ENCODE measurements around the gene DCXR.

- TF ChIP-seq CTCF (conservative IDR thresholded peaks at IDR 0.05; ENCODE audit: low read depth, low read length) (no peak), NFE2L2 (IDR thresholded peaks at IDR 0.05; ENCODE audit: low read depth, low read length) (no peak), POLR2A (IDR thresholded peaks at IDR 0.05; ENCODE audit: low read depth, low read length) (no peak), CEBPB (IDR thresholded peaks at IDR 0.05; ENCODE audit: low read depth, low read length) (no peak), RAD21 (IDR thresholded peaks at IDR 0.05; ENCODE audit: low read length) (no peak), CHD1 (IDR thresholded peaks at IDR 0.05; ENCODE audit: low read depth, low read length) (no peak), RCOR1 (IDR thresholded peaks at IDR 0.05; ENCODE audit: insufficient replicate concordance, low read length) (no peak), RFX5 (IDR thresholded peaks at IDR 0.05; ENCODE audit: low read depth, low read length) (no peak), SMC3 (IDR thresholded peaks at IDR 0.05; ENCODE audit: low read depth, low read length) (no peak), MXI1 (IDR thresholded peaks at IDR 0.05; ENCODE audit: borderline replicate concordance, low read depth, low read length) (no peak), BHLHE40 (IDR thresholded peaks at IDR 0.05; ENCODE audit: low read depth, low read length) (no peak), FOS (IDR thresholded peaks at IDR 0.05; ENCODE audit: low read depth, low read length) (no peak)
- TF ChIP-seq, protein P1, sequence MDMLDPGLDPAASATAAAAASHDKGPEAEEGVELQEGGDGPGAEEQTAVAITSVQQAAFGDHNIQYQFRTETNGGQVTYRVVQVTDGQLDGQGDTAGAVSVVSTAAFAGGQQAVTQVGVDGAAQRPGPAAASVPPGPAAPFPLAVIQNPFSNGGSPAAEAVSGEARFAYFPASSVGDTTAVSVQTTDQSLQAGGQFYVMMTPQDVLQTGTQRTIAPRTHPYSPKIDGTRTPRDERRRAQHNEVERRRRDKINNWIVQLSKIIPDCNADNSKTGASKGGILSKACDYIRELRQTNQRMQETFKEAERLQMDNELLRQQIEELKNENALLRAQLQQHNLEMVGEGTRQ (IDR thresholded peaks at IDR 0.05; ENCODE audit: low read depth, low read length): no peak
Observed at GRCh38 chr17:82049106-82049505, 11.6 kb upstream of the DCXR start.

All from IMR-90 (cell line).